ENCODE measurements around the gene TAF13.

Gene TAF13

DNA sequence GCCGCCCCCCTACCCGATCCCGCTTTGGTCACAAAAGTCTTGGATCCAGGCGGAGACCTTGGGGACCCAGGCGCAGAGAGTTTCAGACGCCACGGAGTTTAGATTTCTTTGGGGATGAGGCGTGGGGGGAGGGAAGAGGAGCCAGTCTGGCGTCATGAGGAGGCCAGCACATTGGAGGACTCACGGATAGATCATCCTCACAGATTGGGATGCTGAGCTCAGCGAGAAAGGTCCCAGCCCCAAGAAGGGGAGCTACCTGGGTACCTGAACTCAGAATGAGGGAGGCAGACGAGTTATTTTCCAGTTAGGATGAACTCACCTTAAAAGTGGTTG lies 38.5 kb upstream of the TAF13 start:
- Histone ChIP-seq H3K36me3 (replicated peaks) (no peaks in the 10 kb centered on the region), H3K4me3 (ENCODE audit: low read depth, low read length) (no peak overlapping the region), H3K27ac (no peak overlapping the region), H3K27me3 (replicated peaks) (peaks cover 25% of the 10 kb centered on the region)
- in situ Hi-C loops (cut with HindIII; ENCODE audit: low pct_ligation_motif_present, low sequenced_read_pairs), result no loop called here
- no peak for TF ChIP-seq CTCF (IDR thresholded peaks at IDR 0.05; ENCODE audit: low read depth, low read length, missing control alignments)
- no peak for DNase-seq

GRCh38 chr1:109113590-109114341 lies 38.0 kb upstream of the TAF13 start, which contains the start of gene ELAPOR1:
TSS of gene ELAPOR1 (plus strand) at chr1:109114115. CDS start at chr1:109114184, 69 bp downstream.
- in situ Hi-C loops (cut with HindIII; ENCODE audit: low pct_ligation_motif_present, low sequenced_read_pairs), result no loop called here
- H3K27ac ChIP-seq, result no peak within 1 kb of the TSS
- H3K4me3 ChIP-seq (ENCODE audit: low read depth, low read length), result peak within 1 kb of the TSS; percentile 28
- DNase-seq, result no peak
- no peaks in the 10 kb centered on the region for H3K36me3 ChIP-seq (replicated peaks)
- no peak for TF ChIP-seq CTCF (IDR thresholded peaks at IDR 0.05; ENCODE audit: low read depth, low read length, missing control alignments)
- peaks cover 25% of the 10 kb centered on the region for H3K27me3 ChIP-seq (replicated peaks)

DNA sequence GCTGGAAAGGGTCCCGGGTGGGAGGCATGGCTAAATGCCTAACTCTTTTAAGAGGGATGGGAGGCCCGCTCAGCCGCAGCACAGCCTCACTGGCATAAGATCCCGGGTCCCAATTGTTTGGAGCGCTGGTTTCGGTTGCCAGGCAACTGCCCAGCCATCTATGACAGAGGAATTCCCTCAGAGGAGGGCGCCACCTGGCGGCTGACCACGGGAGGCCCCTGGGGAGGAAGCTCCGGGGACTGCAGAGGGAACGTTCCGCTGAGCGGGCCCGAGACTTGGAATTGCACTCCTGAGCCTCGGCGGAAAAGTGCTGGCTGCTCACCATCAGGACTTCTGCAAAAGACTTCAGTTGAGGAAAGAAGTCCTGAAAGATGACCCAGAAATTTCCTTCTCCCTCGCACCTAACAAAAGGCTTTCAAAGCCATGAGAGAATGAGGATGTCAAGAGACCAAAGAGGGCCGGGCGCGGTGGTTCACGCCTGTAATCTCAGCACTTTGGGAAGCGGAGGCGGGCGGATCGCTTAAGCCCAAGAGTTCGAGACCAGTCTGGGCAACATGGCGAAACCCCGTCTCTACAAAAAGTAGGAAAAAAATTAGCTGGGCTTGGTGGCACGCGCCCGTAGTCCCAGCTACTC lies 37.0 kb upstream of the TAF13 start:
- in situ Hi-C loops (cut with HindIII; ENCODE audit: low pct_ligation_motif_present, low sequenced_read_pairs), result no loop called here

DNA sequence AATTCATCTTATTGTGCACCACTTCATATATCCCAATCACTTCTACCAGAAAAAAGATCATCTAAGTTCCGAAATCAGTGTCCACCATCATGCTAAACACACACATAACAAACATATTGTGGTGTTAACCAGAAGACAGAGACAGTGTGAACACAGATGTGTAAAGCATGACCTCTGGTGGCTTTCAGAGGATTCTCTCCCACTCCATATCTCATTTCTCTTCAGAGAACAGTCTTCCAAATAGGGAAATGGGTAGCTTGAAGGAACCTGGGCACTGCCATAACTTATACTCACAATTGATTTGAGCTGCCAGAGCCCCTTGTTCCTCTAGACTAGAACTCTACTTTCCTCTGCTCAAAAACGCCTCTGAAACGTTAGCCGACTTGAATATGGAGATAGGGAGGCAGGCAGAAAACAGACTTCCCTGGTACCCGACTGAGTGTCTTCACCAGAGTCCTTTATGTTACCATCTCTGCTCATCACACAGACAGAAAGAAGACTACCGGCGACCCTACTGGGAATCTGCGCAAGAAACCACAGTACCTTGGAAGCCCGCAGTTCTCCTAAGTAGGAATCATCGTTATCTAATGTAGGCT lies 36.4 kb upstream of the TAF13 start:
- TF ChIP-seq CTCF (IDR thresholded peaks at IDR 0.05; ENCODE audit: low read depth, low read length, missing control alignments), result peak; percentile 31
- Histone ChIP-seq H3K27ac (no peak overlapping the region), H3K4me3 (ENCODE audit: low read depth, low read length) (peak overlapping the region; percentile 20), H3K36me3 (replicated peaks) (no peaks in the 10 kb centered on the region), H3K27me3 (replicated peaks) (peaks cover 25% of the 10 kb centered on the region)
- DNase-seq, result no peak
- in situ Hi-C loops (cut with HindIII; ENCODE audit: low pct_ligation_motif_present, low sequenced_read_pairs), result no loop called here

More for the DNA sequence above, 37.0 kb upstream of the TAF13 start:
- Histone ChIP-seq H3K4me3 (ENCODE audit: low read depth, low read length) (peak overlapping the region; percentile 20), H3K36me3 (replicated peaks) (no peaks in the 10 kb centered on the region), H3K27me3 (replicated peaks) (peaks cover 25% of the 10 kb centered on the region), H3K27ac (no peak overlapping the region)
- peak; percentile 93 for DNase-seq
- peak; percentile 98 for TF ChIP-seq CTCF (IDR thresholded peaks at IDR 0.05; ENCODE audit: low read depth, low read length, missing control alignments)

- TF ChIP-seq CTCF (IDR thresholded peaks at IDR 0.05; ENCODE audit: low read depth, low read length, missing control alignments), result no peak
- Histone ChIP-seq H3K36me3 (replicated peaks) (no peaks in the 10 kb centered on the region), H3K27ac (no peak overlapping the region), H3K27me3 (replicated peaks) (peaks cover 25% of the 10 kb centered on the region), H3K4me3 (ENCODE audit: low read depth, low read length) (no peak overlapping the region)
- no peak for DNase-seq
- in situ Hi-C loops (cut with HindIII; ENCODE audit: low pct_ligation_motif_present, low sequenced_read_pairs), result no loop called here
These were observed 35.7 kb upstream of the TAF13 start for GRCh38 chr1:109111386-109112055.
